GM19455 (cell line): ENCODE data around the gene LHPP.
"Not testable (repeated sequence)": the region's sequence is repeated elsewhere in the genome, so short reads cannot be mapped to it uniquely, and the experiment has no call there.

ENCODE experiments used
- ATAC-seq: cut with Tn5 transposase; IDR thresholded peaks from one replicate; pipeline ENCODE4 v1.9.1; 2021; ENCODE audit not compliant: unreplicated experiment

Gene LHPP

DNA sequence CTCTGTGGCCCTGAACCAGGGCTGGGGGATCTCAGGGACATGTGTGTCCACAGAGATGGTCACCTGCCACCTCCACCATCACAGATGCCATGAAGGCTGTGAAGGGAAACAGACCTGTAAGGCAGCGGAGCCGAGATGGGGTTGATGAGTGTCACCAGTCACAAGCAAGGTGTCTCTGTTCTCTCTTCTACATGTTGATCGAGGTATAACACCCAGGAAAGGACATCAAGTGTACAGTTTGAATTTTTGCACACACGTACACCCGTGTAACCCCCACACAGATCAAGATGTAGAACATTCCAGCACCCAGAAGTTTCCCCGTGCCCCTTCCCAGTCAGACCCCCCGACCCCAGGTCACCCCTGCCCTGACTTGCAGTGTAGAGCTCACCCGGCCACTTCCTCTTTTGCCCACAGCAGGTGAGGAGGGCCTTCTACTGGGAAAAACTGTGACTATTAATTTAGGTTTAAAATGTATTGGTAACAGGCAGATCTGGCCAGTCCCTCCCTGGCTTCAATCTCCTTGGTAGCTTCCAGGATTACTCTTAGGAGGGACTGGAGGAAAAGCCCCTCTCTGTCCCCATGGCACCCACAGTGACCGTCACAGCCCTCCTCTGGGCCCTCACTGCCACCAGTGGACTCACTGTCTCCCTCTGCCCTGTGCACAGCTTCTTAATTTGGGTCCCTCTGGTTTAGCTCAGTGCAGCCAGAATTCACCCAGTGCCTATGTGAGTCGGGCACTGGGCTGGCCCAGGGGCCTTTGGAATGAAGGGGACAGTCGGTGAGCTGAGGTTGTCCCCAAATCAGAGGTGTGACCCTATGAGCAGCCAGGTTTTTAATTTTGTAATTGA, 108.2 kb downstream of the LHPP start:
- no peak for ATAC-seq

DNA sequence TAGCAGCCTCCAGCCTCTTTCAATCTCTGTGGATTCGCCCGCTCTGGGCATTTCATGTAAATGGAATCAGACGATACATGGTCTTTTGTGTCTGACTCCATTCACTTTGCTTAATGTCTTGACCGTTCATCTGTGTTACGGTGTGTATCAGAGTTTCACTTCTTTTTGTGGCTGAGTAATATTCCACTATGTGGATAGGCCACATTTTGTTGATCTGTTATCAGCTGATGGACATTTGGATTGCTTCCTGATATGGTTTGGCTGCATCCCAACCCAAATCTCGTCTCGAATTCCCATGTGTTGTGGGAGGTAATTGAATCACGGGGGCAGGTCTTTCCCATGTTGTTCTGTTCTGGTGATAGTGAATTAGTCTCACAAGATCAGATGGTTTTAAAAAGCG, 109.0 kb downstream of the LHPP start:
- no peak for ATAC-seq

GRCh38 chr10:124572751-124573150, 111.1 kb downstream of the LHPP start:
- ATAC-seq = no peak

DNA sequence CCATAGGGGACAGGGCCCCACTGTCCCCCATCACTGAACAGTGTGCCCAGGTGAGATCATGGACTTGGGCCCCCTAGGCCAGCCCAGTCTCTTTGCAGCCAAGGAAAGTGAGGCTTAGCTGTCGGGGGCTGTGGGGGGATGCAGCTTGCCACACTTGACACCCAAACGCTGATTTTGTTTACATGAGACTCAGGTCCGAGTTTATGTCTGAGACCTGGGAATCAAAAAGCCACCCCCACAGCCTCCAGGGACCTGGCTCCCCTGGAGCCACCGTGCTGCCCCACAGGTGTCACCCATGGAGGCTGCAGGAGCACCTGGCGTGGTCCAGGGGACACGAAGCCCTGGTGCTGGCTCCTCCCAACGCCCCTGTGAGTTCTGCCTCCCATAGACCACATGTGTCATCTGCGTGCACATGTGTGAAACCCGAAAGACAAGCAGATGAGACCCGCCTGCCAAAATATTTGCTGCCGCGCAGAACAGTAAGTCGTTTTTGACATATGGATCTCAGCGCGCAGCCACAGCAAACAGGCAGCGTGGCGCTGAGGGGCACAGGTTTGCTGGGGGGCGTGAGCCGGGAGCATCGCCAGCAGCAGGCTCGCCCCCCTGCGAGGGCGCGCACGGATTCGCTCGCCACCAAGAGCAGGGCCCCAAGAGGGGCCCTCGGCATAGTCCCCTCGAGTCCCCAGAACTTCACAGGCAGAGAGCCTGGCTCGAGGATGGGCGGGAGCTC, 112.3 kb downstream of the LHPP start:
- ATAC-seq = no peak

- ATAC-seq = no peak
Observed at GRCh38 chr10:124574456-124575070, 112.9 kb downstream of the LHPP start.

DNA sequence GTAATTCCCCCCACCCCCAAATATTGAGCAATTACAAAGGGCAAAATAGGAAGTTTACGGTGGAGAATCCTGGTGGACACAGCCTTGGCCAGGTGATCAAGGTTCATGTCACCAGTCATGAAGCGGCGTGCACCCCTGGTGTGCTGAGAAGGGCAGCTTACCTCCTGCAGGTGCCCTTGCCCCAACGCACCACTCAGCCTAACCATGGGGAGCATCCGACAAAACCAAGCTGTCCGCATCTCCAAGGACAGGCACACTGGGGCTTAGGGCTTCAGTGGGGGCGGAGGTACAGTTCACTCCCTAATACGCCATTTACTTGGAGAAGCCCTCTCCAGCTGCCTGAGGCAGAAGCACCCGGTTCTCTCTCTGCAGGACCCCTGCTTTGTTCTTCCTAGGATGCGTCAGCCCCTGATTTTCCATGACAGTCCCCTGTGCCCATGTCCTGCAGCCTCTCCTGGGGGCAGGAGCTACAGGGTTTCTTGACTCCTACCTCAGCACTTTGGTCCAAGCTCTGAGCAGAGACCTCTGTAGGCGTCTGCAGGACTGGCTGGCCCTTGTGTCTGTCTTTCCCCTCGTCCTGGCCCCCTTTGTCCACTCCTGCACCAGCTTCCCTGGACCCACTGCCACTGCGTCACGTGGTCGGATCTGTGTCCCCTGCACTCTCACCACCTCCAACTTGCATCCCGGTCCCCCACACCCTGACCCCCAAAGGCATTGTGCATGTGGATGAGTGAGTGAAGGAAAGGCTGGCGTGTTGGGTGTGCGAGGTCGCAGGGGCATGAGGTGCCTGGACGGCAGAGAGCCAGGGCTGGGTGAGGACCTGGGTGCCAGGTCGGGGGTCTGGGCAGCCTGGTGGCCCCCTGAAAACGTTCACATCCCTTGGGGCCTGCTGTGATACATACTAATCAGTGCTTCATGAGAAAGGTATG, 113.7 kb downstream of the LHPP start:
- no peak for ATAC-seq

GRCh38 chr10:124576526-124577420, 115.2 kb downstream of the LHPP start:
- ATAC-seq = no peak

GRCh38 chr10:124577651-124578050, 116.0 kb downstream of the LHPP start:
- ATAC-seq = no peak

- ATAC-seq = no peak
Observed at GRCh38 chr10:124578231-124579010, 116.8 kb downstream of the LHPP start.

DNA sequence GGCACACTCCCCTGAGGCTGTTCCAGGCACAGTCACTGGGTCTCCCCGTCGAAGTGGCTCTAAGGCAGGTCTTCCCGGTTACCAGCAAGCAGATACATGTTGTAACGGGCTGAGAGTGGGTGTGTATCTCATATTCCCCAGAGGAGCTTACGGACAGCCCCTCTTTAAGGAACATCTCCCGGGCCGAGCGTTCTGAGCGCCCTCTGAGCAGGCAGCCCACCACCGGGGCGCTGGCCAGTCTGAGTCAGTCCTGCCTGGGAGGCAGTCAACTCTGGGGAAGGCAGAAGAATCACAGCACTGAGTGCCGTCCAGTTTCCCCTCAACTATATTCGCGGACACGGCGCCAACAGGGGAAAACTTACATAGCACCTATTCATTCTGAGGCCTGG, 117.4 kb downstream of the LHPP start:
- no peak for ATAC-seq

GRCh38 chr10:124586142-124586541, 124.5 kb downstream of the LHPP start:
- ATAC-seq = no peak

DNA sequence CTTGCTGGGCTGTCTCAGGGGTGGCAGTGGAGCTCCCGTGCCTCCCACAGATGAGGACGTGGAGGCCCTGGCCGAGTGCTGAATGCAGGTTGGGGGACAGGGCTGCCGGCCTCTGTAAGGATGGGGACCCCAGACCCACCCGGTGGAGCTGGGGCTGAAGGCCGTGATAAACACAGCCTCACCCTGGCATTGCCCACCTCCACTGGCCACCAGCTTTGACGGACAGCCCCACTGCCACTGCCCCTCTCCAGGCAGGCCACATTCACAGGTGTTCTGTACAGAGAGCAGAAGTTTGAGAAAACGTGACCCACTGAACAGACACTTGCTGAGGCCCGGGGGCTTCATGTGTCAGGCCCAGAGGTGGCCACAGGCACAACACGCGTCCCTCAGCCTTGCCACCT, 126.2 kb downstream of the LHPP start:
- no peak for ATAC-seq

- not testable (repeated sequence) for ATAC-seq
Observed at GRCh38 chr10:124588341-124588735, 126.7 kb downstream of the LHPP start.

DNA sequence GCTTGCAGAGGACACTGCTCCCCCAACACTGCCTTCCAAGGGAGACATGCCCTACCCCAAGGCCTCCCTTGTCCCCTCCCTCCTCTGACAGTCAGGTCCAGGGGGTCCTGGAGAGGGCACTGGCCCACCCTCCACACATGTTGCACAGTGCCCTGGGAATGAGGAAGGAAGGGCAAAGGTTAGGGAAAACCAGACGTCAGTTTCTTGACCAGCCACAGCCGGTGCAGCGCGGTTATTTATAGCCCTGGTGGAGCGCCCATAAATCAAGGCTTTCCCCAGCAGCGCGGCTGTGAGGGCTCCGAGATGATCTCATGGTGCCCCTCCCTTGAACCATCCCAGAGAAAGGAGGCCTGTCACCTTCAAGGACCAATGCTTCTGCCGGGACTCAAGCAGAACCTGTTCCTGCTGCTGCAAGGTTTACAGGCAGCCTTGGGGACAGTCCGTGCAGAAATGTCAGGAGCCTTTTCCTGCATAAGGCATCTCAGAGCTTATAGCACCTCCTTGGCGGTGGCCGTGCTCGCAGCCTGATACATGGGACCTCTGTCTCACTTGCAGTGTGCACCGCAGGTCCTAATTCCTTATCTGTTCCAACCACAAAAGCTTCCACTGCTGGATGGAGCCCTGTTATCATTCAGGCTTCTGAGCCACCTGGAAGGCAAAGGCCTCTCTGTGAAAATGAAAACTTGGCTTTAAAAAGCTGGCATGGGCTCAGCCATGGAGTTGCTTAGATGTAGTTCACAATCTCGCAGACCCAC, 127.3 kb downstream of the LHPP start:
- no peak for ATAC-seq

DNA sequence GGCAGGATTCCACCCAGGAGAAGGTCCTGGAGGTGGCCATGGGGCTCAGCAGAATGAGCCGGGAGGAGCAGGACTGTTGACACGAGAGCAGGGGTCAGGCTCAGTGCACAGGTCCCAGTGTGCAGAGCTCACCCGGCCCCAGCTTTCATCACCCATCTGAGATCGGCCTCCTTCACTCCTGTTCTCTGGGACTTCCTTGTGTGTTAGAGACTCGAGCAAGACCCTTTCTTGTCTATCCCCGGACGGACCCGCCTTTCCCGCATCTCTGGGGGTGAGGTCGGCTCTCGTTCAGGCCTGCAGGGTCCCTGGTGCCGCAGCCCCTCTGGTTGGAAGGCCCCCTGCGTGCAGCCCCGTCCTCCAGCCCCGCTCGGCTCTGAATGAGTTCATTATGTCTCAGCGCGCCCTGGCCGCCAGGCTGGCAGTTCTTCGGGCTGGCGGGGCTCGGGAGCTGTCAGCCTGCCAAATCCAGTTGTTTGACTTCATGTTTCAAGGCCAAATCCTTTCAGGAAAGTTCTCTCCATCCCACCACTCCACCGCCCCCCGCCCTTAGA, 127.9 kb downstream of the LHPP start:
- no peak for ATAC-seq

- no peak for ATAC-seq
Observed at GRCh38 chr10:124590216-124591122, 128.8 kb downstream of the LHPP start.

GRCh38 chr10:124591123-124591495, 129.5 kb downstream of the LHPP start:
- ATAC-seq = no peak
